ENCODE results near the gene ABAT. TPM values are rescaled to one million over a fixed set of nuclear protein-coding genes. Genes with fewer than 3 reads are reported as not detected.

The ABAT gene
- 1 to 10 TPM; 4.8 TPM for total RNA-seq

DNA sequence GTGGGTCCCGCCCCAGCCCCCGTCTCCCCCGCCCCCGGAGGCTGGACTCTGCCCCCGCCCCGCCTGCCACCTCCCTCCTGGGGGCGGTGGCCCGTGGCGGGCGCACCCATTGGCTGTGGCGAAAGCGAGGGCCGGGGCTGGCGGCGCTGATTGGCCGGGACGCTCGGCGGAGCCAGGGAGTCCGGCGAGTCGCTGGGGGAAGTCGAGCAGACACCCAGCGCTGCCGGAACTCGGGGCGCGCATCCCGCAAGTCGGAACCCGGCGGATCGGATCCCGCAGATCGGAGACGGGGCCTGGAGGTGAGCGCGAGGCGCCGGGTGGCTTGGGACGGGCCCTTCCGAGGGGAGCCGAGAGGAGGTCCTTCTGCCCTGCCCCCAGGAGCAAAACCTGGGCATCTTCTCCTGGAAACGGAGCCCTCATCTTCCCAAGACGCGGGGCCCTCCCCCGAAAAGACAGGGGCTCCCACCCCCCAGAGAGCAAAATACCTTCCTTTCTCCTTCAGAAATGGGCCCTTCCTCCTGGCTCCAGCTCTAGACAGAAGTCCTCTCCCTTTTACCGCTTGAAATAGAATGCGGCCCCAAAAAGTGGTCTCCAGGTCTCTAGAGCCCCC lies at the start of gene ABAT:
Gene ABAT, plus strand, starts transcription at position 205 of the 610 bp plus-strand sequence. CDS start 61,123 bp downstream, outside the sequence.

GRCh38 chr16:8797364-8798173 lies 123.2 kb downstream of the ABAT start, which contains the start of the genes PMM2 and TMEM186:
Gene PMM2 (plus strand): TSS chr16:8797839. CDS start chr16:8797883, 44 bp downstream.
Gene TMEM186 (minus strand): TSS chr16:8797639. CDS start chr16:8797614, 25 bp downstream.

Other genes with a start within 250 kb of the ABAT start
- gene TMEM114, start 84.1 kb upstream of the ABAT start, total RNA-seq: not detected
- gene METTL22, start 52.9 kb upstream of the ABAT start, total RNA-seq: 10 to 100 TPM; 21.3 to 28.1 TPM
- gene TMEM186, start 123.0 kb downstream of the ABAT start, total RNA-seq: 10 to 100 TPM; 10.4 to 12.1 TPM
- 10 to 100 TPM; 33.6 to 36.0 TPM for gene PMM2, start 123.2 kb downstream of the ABAT start, total RNA-seq
- 100 to 1,000 TPM; 154 to 160 TPM for gene CARHSP1, start 194.4 kb downstream of the ABAT start, total RNA-seq
- not detected for gene LITAFD, start 207.7 kb downstream of the ABAT start, total RNA-seq